ENCODE results near the gene WFDC10A.
A peak's percentile ranks its signal among the peaks of the same experiment; 100 is the strongest.
"Not testable (repeated sequence)": the region's sequence is repeated elsewhere in the genome, so short reads cannot be mapped to it uniquely, and the experiment has no call there.

The WFDC10A gene

DNA sequence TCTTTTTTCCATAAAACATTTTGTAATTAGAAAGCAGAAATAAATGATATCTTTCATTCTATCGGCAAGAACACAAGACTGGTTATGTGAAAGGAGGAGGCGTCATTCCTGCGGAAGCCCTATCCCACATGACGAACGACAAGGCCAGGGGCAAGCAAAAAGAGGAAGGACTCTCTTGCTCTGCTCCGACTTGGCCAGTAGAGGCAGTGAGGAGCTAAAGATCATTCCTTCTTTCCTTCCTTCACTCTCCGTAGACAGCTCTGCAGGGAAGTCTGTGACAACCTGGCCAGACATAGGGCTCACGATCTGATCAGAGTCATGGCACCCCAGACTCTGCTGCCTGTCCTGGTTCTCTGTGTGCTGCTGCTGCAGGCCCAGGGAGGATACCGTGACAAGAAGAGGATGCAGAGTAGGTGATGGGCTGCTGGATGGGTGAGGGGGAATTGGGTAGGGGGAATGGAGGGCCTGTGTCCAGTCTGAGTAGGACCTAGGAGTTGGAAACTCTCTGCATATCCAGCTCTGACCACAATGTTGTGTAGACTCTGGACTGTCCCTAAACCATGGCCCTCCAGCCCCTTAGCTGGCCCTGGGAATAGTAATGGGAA is at the start of gene WFDC10A:
TSS of gene WFDC10A (plus strand) at position 244 of the 605 bp plus-strand sequence. CDS start at position 319, 75 bp downstream.
- no peak for TF ChIP-seq ZFX (IDR thresholded peaks at IDR 0.05)
- TF ChIP-seq, protein P1, sequence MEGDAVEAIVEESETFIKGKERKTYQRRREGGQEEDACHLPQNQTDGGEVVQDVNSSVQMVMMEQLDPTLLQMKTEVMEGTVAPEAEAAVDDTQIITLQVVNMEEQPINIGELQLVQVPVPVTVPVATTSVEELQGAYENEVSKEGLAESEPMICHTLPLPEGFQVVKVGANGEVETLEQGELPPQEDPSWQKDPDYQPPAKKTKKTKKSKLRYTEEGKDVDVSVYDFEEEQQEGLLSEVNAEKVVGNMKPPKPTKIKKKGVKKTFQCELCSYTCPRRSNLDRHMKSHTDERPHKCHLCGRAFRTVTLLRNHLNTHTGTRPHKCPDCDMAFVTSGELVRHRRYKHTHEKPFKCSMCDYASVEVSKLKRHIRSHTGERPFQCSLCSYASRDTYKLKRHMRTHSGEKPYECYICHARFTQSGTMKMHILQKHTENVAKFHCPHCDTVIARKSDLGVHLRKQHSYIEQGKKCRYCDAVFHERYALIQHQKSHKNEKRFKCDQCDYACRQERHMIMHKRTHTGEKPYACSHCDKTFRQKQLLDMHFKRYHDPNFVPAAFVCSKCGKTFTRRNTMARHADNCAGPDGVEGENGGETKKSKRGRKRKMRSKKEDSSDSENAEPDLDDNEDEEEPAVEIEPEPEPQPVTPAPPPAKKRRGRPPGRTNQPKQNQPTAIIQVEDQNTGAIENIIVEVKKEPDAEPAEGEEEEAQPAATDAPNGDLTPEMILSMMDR (conservative IDR thresholded peaks at IDR 0.05), result peak; percentile 90
- no peak within 1 kb of the TSS for H3K27ac ChIP-seq

DNA sequence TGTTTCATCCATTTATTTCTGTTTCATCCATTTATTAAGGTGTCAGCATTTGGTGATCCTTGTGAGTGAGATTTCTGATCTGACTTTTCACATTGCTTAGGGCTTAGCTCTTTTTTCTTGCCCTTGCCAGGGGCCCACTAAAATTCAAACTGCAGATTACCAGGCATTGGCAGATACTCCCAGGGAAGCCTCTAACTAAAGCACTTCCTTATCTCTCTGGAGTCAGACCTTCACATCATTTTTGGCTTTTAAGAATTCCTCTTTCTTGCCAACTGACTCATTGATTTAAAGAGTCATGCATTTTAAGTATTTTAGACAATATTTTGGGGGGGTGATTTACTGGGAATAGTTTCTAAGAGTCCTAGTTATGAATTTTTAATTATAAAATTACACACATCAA is 47.8 kb upstream of the WFDC10A start:
- TF ChIP-seq ZFX (IDR thresholded peaks at IDR 0.05), result no peak
- TF ChIP-seq, protein P1 (conservative IDR thresholded peaks at IDR 0.05), result no peak
- H3K27ac ChIP-seq, result no peak overlapping the region

DNA sequence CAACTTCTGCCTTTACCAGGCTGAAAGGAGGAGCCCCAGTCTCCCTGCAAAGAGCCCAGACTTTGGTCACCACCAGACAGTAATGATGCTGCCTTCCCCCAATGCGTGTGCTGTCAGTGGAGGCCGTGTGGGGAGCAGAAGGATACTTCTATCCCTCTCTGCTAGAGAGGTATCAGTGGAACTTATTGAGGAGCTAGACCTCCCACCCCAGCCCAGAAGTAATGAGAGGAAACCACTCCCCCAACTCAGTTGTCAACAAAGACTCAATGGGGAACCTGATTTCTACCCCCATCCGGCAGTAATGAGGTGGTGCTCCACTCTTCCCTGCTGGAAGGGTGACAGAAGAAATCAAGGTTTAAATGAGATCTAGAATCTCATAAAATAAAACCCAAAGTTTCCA is 46.0 kb upstream of the WFDC10A start:
- H3K27ac ChIP-seq, result no peak overlapping the region
- TF ChIP-seq, protein P1 (conservative IDR thresholded peaks at IDR 0.05), result no peak
- TF ChIP-seq ZFX (IDR thresholded peaks at IDR 0.05), result no peak

DNA sequence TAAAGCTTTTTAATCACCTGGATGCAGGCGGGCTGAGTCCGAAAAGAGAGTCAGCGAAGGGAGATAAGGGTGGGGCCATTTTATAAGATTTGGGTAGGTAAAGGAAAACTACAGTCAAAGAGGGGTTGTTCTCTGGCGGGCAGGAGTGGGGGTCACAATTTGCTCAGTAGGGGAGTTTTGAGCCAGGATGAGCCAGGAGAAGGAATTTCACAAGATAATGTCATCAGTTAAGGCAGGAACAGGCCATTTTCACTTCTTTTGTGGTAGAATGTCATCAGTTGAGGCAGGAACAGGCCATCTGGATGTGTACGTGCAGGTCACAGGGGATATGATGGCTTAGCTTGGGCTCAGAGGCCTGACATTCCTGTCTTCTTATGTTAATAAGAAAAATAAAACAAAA is 45.2 kb upstream of the WFDC10A start:
- not testable (repeated sequence) for H3K27ac ChIP-seq

DNA sequence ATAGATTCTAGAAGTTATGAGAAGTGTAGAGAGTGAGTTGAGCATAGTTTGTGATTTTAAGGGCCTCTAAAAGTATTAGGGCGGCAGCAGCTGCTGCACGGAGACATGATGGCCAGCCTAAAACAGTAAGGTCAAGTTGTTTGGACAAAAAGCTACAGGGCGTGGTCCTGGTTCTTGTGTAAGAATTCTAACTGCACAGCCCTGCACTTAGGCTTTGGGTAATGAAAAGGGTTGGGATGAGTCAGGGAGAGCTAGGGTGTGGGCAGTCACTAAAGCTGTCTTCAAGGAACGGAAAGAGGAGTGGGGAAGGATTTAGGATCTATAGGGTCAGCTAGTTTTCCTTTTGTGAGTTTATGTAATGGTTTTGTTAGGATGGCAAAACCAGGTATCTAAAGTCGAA is 43.6 kb upstream of the WFDC10A start:
- H3K27ac ChIP-seq, result not testable (repeated sequence)

DNA sequence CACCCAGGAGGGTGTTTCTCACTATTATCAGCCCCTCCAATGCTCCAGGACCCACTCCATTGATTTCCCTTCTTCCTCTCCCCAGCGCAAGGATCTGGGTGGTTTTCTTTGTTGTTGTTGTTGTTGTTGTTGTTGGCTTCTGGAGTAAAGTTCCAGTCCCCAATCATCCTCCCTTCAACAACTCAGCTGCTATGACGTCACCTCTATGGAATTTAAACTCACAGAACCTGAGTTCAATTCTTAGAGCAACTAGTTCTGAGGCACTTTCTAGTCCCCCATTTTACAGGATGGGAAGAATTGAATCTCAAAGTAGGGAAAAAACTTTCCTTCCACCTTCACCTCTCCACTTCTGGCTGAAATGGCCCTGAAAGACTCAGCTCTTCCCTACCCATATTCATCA is 40.7 kb upstream of the WFDC10A start:
- no peak for TF ChIP-seq ZFX (IDR thresholded peaks at IDR 0.05)
- TF ChIP-seq, protein P1 (conservative IDR thresholded peaks at IDR 0.05), result no peak
- no peak overlapping the region for H3K27ac ChIP-seq

DNA sequence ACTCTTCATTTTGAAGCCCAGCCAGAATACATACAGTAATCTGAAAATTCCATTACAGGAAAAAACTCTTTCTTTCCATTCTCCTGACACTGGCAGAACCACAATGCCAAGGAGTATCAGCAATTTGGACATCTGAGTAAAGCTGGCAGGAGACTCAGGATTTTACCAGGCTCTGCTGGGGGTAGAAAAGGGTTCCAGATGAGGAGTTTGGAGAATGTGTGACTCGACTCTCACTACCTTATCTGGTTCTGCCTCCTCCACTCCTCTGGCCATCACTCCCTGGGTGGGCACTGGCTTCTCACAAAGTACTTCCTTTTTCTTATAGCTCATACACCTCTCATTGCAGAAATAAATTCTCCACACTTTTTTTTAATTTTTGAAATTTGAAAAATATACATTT is 39.8 kb upstream of the WFDC10A start:
- no peak for TF ChIP-seq ZFX (IDR thresholded peaks at IDR 0.05)
- TF ChIP-seq, protein P1 (conservative IDR thresholded peaks at IDR 0.05), result no peak
- H3K27ac ChIP-seq, result no peak overlapping the region

DNA sequence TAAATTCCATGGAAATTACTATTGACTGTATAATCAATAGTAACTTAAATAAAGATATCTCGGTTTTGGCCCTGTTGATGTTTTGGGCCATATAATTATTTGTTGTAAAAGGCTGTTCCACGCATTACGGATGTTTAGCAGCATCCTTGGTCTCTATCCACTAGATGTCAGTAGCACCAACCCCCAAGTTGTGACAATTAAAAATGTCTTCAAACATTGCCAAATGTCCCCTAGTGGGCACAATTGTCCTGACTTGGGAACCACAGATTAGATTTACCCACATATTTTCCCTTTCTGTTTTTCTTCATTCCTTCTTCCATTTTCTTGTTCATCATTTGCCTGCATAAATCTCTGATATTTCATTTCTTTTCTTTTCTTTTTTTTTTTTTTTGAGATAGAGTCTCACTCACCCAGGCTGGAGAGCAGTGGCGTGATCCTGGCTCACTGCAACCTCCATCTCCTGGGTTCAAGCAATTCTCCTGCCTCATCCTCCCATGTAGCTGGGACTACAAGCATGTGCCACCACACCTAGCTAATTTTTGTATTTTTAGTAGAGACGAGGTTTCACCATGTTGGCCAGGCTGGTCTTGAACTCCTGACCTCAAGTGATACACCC is 36.9 kb upstream of the WFDC10A start:
- TF ChIP-seq, protein P1 (conservative IDR thresholded peaks at IDR 0.05), result peak; percentile 97
- no peak for TF ChIP-seq ZFX (IDR thresholded peaks at IDR 0.05)
- no peak overlapping the region for H3K27ac ChIP-seq

All from C4-2B (cell line).